BE2C (cell line): ENCODE measurements around the gene MICU2.
"Not testable (repeated sequence)": the region's sequence is repeated elsewhere in the genome, so short reads cannot be mapped to it uniquely, and the experiment has no call there.

Experiments used
- DNase-seq: peaks from one replicate; pipeline ENCODE4 v3.0.0-alpha.2; 2020
- H3K27me3 ChIP-seq: fragments of 250-450 bp; sonication (Bioruptor Pico); 2 replicates; pipeline ENCODE4 v1.5.1; 2020; ENCODE audit warnings: mild to moderate bottlenecking
- H3K36me3 ChIP-seq: fragments of 250-450 bp; sonication (Bioruptor Pico); 2 replicates; pipeline ENCODE4 v1.5.1; 2020; ENCODE audit warnings: mild to moderate bottlenecking
- H3K4me1 ChIP-seq: fragments of 250-450 bp; sonication (Bioruptor Pico); 2 replicates; pipeline ENCODE4 v1.5.1; 2020
- H3K4me3 ChIP-seq: 2 replicates; pipeline ENCODE4 v1.5.1; 2011; ENCODE audit warnings: low read depth, low read length
- H3K9me3 ChIP-seq: fragments of 250-450 bp; sonication (Bioruptor Pico); 2 replicates; pipeline ENCODE4 v1.5.1; 2020
- CTCF ChIP-seq: IDR thresholded peaks from 2 replicates; pipeline ENCODE4 v1.5.1; 2012; ENCODE audit warnings: mild to moderate bottlenecking, low read depth, low read length

The MICU2 gene

GRCh38 chr13:21606796-21607195 is 2.8 kb upstream of the MICU2 start:
- H3K27me3 ChIP-seq, result peaks cover 20% of the 10 kb centered on the region
- H3K9me3 ChIP-seq, result no peaks in the 10 kb centered on the region
- H3K36me3 ChIP-seq, result no peaks in the 10 kb centered on the region
- no peak for TF ChIP-seq CTCF
- no peaks in the 10 kb centered on the region; the same call in 1 of the 2 replicates for H3K4me1 ChIP-seq
- no peak for DNase-seq
- H3K4me3 ChIP-seq, result no peak overlapping the region

- no peak overlapping the region for H3K4me3 ChIP-seq
- TF ChIP-seq CTCF, result no peak
- H3K4me1 ChIP-seq, result no peaks in the 10 kb centered on the region; the same call in 1 of the 2 replicates
- no peaks in the 10 kb centered on the region for H3K36me3 ChIP-seq
- H3K27me3 ChIP-seq, result peaks cover 20% of the 10 kb centered on the region
- H3K9me3 ChIP-seq, result no peaks in the 10 kb centered on the region
- no peak for DNase-seq
Measured at GRCh38 chr13:21606251-21606650, 2.3 kb upstream of the MICU2 start.

- TF ChIP-seq CTCF, result no peak
- Histone ChIP-seq H3K36me3 (no peaks in the 10 kb centered on the region), H3K27me3 (no peaks in the 10 kb centered on the region), H3K9me3 (no peaks in the 10 kb centered on the region), H3K4me1 (no peaks in the 10 kb centered on the region), H3K4me3 (no peak overlapping the region)
- no peak for DNase-seq
Measured at GRCh38 chr13:21596722-21597121, 7.2 kb downstream of the MICU2 start.

- H3K36me3 ChIP-seq, result no peaks in the 10 kb centered on the region
- no peaks in the 10 kb centered on the region for H3K4me1 ChIP-seq
Measured at GRCh38 chr13:21595546-21595822, 8.5 kb downstream of the MICU2 start.

GRCh38 chr13:21594715-21595545 is 9.0 kb downstream of the MICU2 start:
- DNase-seq, result no peak
- no peaks in the 10 kb centered on the region for H3K4me1 ChIP-seq
- H3K36me3 ChIP-seq, result no peaks in the 10 kb centered on the region
- H3K27me3 ChIP-seq, result no peaks in the 10 kb centered on the region
- no peak for TF ChIP-seq CTCF
- H3K4me3 ChIP-seq, result no peak overlapping the region
- H3K9me3 ChIP-seq, result no peaks in the 10 kb centered on the region

More at GRCh38 chr13:21595546-21595822, 8.5 kb downstream of the MICU2 start:
- no peaks in the 10 kb centered on the region for H3K27me3 ChIP-seq
- no peak overlapping the region for H3K4me3 ChIP-seq
- no peak for DNase-seq
- no peak for TF ChIP-seq CTCF
- H3K9me3 ChIP-seq, result no peaks in the 10 kb centered on the region

- H3K36me3 ChIP-seq, H3K4me1 ChIP-seq, DNase-seq, H3K9me3 ChIP-seq, H3K4me3 ChIP-seq, H3K27me3 ChIP-seq: not testable (repeated sequence)
Measured at GRCh38 chr13:21590665-21591456, 13.1 kb downstream of the MICU2 start.
